Activated naive CD8-positive, alpha-beta T cell treated with anti-CD3 and anti-CD28 coated beads for 36 hours (primary cell): ENCODE data around the gene GNG7. TPM values are rescaled to one million over a fixed set of nuclear protein-coding genes. Genes with fewer than 3 reads are reported as not detected.
"Not testable (repeated sequence)": the region's sequence is repeated elsewhere in the genome, so short reads cannot be mapped to it uniquely, and the experiment has no call there.

Experiments
- DNase-seq: peaks from one replicate; pipeline ENCODE4 v3.0.0; 2021
- H3K27ac Mint-ChIP-seq: one replicate; pipeline ENCODE4 v1.8.0; 2022; ENCODE audit warnings: mild to moderate bottlenecking, moderate library complexity, mixed read lengths
- H3K27me3 Mint-ChIP-seq: one replicate; pipeline ENCODE4 v1.8.0; 2022; ENCODE audit warnings: mild to moderate bottlenecking, mixed read lengths
- H3K36me3 Mint-ChIP-seq: one replicate; pipeline ENCODE4 v1.8.0; 2021; ENCODE audit warnings: mild to moderate bottlenecking, mixed read lengths
- H3K4me1 Mint-ChIP-seq: one replicate; pipeline ENCODE4 v1.8.0; 2021; ENCODE audit warnings: mixed read lengths
- H3K4me3 Mint-ChIP-seq: one replicate; pipeline ENCODE4 v1.8.0; 2022; ENCODE audit warnings: mild to moderate bottlenecking, moderate library complexity, mixed read lengths
- H3K9me3 Mint-ChIP-seq: one replicate; pipeline ENCODE4 v1.8.0; 2022; ENCODE audit warnings: mixed read lengths
- total RNA-seq, 2 experiments: library from RNA; stranded (reverse); gene quantifications; one replicate each; pipeline ENCODE4 v1.2.3, GENCODE V29; 2021

The GNG7 gene
- total RNA-seq, 2 experiments from 2014 or later, result 0.36 to 0.45 TPM

DNA sequence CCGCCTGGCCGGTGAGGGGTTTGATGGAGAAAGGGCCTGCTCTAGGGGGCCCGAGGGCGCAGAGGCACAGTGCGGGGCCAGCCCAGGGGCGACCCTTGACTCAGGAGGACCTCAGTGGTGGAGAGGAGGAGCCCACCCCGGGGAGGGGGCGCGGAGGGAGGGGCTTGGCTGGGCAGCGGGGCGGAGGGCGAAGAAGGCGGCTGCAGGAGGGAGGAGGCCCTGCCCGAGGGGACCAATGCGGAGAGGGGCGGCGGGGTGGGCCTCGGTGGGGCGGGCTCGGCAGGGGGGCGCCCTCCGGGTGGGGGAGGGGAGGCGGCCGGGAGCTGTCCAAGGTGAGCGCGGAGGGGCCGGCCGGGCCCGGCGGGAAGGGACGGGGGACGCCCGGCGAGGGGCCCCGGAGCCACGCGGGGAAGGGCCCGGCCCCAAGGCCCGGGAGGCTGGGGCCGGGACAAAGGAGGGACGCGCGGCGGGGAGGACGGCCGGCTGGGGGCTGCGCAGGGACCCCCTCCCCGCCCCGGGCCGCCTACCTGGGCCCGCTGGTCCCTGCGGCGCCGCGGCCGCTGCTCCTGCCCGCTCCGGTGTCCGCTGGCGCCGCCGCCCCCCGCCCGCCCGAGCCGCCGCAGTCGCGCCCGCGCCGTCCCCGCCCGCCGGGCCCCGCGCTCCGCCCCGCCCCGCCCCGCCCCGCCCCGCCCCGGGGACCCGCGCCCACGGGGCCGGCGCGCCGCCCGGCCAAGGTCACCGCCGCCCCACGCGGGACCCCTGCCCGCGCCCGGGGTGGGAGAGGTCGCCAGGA is 18.5 kb upstream of the GNG7 start, which contains the start of gene DIRAS1:
DIRAS1 (minus strand) TSS at position 596 of the 793 bp plus-strand sequence. CDS start 3,566 bp downstream, outside the sequence.
- H3K4me1 Mint-ChIP-seq, result no peaks in the 10 kb centered on the region
- no peaks in the 10 kb centered on the region for H3K36me3 Mint-ChIP-seq
- H3K9me3 Mint-ChIP-seq, result no peaks in the 10 kb centered on the region
- no peak within 1 kb of the TSS for H3K27ac Mint-ChIP-seq
- peaks cover 47% of the 10 kb centered on the region for H3K27me3 Mint-ChIP-seq
- H3K4me3 Mint-ChIP-seq, result peak within 1 kb of the TSS; percentile 18
- DNase-seq, result no peak

DNA sequence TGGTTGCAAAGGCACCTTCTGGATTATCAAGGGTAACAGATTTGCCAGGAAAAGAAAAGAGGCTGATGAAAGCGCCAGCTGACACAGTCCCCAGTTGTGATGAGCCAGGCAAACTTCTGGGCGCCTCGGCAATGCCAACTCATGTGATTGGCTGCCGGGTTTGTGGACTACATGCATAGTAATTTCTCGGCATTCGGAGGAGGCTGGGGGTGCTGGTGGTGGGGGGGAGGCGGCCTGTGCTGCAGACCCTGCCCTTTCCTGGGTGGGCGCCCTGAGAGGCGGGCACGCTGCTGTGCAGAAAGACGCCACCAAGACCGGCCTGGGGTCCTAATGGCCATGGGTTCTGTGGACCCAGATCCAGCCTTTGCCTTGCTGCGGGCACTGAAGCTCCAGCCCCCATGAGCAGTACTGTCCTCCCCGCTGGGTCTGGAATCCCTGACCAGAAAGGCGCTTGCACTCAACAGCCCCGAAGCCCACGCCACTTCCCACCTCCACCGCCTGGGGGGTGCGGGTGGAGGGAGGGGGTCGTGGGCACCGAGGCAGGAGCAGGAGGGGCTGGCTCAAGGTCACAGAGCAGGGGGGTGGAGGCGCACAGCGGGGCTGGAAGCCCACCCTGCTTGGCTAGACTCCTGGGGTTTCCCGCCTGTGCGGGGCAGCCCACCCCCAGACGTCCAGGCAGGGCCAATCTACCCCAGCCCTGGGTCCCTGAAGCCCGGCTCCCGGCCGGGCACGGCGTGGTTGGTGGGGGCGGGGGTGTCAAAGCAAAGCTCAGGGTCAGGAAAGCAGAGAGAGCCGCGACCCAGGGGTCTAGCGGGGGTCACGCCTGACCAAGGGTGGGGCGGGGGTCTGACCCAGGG is 17.7 kb upstream of the GNG7 start:
- no peak for DNase-seq
- H3K27me3 Mint-ChIP-seq, result peaks cover 43% of the 10 kb centered on the region
- H3K9me3 Mint-ChIP-seq, result peaks cover 5% of the 10 kb centered on the region
- no peak overlapping the region for H3K27ac Mint-ChIP-seq
- no peaks in the 10 kb centered on the region for H3K4me1 Mint-ChIP-seq
- H3K4me3 Mint-ChIP-seq, result no peak overlapping the region
- no peaks in the 10 kb centered on the region for H3K36me3 Mint-ChIP-seq

DNA sequence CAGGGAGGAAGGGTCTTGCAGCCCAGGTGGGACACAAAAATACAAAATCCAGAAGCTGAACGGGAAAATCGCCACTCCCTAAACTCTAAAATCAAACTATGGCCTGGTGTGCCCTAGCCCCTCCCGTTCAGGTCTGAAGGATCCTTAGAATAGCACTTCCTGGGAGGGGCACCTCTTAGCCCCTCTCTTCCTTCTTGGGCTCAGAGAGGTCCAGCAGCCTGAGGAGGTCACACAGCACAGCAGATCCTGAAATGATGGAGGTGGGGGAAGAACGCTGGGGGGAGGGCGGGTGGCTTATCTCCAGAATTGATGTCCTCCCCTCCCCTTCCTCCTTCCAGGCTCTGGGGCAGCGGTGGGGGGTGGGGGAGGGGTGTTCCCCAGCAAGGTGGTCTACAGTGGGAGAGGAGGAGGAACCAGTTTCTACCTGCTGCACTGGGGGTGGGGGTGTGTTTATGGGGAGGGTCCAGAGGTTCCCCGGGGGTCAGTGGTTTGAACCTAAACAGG is 16.8 kb upstream of the GNG7 start:
- no peak for DNase-seq
- H3K27me3 Mint-ChIP-seq, result peaks cover 38% of the 10 kb centered on the region
- no peak overlapping the region for H3K4me3 Mint-ChIP-seq
- H3K36me3 Mint-ChIP-seq, result no peaks in the 10 kb centered on the region
- peaks cover 5% of the 10 kb centered on the region for H3K9me3 Mint-ChIP-seq
- H3K4me1 Mint-ChIP-seq, result no peaks in the 10 kb centered on the region
- H3K27ac Mint-ChIP-seq, result no peak overlapping the region

DNA sequence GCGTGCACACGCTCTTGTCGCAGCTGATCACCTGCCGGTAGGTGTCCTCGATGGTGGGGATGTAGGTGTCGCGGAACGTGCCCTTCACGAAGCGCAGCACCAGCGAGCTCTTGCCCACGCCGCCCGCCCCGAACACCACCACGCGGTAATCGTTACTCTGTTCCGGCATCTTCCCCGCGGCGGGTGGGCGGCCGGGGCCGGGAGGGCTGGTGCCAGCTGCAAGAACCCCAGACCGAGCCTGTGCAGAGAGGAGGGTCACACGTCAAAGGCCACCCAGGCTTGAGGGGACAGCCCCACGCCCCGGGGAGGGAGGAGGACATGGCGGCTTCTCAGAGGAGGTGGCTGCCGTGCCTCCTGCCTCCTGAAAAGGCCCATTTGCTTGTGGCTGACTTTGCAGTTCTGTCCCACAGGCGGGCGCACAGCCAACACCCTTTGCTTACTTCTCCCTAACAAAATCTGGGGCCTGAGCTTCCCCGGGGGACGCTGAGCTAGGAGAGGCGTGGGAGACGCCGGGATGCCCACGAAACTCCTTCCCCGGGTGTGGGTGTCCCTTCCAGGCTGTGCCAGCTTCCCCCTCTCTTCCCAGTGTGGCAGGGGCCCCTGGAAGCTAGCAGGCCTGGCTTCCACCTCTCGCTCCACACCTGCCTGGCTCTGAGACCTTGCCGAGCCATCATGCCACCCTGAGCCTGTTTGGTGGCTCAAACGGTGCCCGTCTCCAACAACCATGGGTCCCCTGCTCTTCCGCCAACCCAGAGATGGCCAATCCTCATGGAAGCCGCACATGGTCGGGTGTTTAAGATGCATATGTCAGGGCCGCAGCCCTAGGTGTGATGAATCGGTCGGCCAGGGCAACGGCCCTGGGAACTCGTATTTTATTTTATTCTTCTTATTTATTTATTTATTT is 15.4 kb upstream of the GNG7 start:
- H3K36me3 Mint-ChIP-seq, result no peaks in the 10 kb centered on the region
- DNase-seq, result no peak
- no peaks in the 10 kb centered on the region for H3K4me1 Mint-ChIP-seq
- H3K4me3 Mint-ChIP-seq, result no peak overlapping the region
- H3K27me3 Mint-ChIP-seq, result peaks cover 33% of the 10 kb centered on the region
- H3K9me3 Mint-ChIP-seq, result peaks cover 5% of the 10 kb centered on the region
- no peak overlapping the region for H3K27ac Mint-ChIP-seq

DNA sequence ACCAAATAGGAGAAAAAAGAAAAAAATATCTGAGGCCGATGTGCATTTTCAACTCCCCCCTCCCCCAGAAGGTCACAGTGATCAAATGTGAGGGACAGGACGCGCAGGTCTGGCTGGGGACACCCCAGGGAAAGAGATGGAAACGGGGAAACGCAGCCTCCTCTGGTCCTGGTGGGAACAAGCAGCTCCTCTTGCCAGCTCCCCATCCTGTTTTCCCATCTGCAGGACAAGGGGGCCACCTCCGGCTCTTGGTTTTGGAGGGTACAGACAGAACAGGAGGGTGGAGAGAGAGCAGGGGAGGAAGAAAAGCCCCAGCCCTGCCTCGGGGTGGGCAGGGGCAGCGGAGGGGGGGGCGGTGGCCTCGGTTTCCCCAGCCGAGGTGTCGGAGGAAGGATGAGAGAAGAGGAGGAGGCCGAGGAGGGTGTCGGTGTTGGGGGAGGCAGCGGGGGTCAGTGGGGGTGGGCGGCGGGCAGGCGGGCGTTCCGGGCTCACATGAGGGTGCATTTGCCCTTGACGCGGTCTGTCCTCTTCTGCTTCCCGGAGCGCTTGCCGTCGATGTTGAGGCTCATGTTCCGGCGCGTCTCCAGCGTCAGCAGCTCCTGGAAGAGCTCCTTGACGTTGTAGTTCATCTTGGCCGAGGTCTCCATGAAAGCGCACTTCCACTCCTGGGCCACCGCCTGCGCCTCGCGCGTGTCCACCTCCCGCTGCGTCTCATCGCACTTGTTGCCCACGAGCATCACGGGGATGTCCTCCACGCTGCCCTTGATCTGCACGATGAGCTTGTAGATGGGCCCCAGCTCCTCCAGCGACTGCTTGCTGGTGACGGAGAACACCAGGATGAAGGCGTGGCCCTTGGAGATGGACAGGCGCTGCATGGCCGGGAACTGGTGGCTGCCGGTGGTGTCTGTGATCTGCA is 14.5 kb upstream of the GNG7 start:
- H3K36me3 Mint-ChIP-seq, result no peaks in the 10 kb centered on the region
- DNase-seq, result no peak
- no peak overlapping the region for H3K4me3 Mint-ChIP-seq
- peaks cover 5% of the 10 kb centered on the region for H3K9me3 Mint-ChIP-seq
- peaks cover 25% of the 10 kb centered on the region for H3K27me3 Mint-ChIP-seq
- H3K4me1 Mint-ChIP-seq, result no peaks in the 10 kb centered on the region
- no peak overlapping the region for H3K27ac Mint-ChIP-seq

DNA sequence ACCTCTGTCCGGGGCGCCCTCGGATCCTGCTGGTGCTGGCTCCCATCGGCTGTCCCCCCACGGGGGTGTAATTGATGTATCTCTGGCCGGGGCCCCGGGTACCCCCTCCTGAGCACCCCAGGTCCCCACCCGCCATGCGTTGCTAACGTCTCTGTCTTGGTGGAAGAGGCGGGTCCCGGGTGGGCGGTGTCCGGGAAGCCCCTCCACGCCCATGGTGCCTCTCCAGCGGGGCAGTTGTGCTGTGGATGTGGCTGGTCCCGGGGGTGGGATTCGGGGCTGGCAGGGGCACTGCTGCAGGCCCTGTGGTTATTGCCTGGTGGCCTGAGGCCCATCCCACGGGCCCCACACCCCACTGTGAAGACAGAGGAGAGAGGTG is 13.8 kb upstream of the GNG7 start:
- Mint-ChIP-seq H3K9me3 (peaks cover 5% of the 10 kb centered on the region), H3K27me3 (peaks cover 20% of the 10 kb centered on the region), H3K4me1 (peaks cover 3% of the 10 kb centered on the region), H3K27ac (no peak overlapping the region), H3K36me3 (no peaks in the 10 kb centered on the region), H3K4me3 (no peak overlapping the region)
- DNase-seq, result no peak

DNA sequence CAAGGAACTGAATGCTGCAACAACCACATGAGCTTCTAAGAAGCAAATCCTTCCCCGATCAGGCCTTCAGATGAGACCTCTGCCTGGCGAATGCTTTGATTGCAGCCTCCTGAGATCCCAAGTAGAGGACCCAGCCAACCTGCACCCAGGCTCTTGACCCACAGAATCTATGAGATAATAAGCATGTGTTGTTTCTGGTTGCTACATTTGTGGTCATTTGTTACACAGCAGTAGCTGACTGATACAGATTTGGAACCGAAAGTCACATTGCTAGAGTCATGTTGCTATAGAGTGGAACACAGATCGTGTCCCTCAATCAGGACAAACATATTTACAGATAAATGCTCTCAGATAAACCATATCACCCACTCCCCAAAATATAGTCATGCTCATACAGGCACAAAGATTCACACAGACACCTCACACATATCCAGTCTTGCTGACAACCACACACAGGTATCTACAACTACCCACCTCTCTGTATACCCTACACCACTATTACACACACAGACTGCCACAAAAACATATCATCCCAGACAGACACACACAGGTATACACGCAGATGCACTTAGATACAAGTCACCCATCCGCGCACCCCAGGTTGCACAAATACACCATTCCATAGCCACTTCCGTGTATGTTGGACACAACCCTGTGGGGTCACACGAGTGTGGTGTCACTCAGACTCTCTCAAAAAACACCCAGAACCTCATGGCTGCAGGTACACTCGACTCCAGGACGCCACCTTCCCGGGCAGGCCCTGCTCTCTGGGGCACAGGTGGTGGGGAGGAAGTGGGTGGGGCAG is 13.2 kb upstream of the GNG7 start:
- H3K36me3 Mint-ChIP-seq, result no peaks in the 10 kb centered on the region
- H3K4me3 Mint-ChIP-seq, result no peak overlapping the region
- H3K27me3 Mint-ChIP-seq, result peaks cover 20% of the 10 kb centered on the region

DNA sequence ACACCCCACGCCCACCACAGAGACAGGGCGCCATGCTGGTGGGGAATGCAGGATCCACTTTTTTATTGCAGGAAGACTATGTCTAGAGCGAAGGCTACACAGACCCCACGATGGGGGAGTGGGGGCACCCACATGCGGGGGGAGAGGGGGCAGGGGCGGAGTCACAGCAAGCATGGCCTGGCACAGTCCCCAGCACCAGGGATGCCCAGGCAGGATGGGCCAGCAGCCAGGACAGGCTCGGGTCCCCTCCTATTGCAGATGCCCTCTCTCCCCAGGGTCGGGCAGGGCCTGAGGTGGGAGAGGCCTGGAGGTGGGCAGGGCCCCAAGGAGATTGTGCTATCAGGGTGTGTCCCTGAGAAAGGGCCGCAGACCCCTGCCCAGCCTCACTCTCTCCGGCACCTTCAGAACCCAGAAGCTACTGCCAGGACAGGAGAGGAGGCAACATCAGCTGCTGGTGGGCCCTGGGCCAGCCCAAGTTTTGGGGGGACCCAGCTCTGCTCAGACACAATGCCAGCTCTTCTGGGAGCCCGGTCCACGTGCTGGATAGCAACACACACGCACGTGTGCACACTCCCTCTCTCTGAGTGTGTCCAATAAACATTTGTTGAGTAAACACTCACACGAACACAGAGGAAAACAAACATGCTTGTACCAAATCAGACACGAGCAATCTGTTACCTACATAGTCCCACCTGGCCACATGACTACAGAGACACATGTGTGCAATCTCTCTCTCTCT is 12.2 kb upstream of the GNG7 start:
- Mint-ChIP-seq H3K4me1 (peaks cover 5% of the 10 kb centered on the region), H3K27me3 (peaks cover 10% of the 10 kb centered on the region), H3K27ac (no peak overlapping the region), H3K36me3 (no peaks in the 10 kb centered on the region), H3K9me3 (peaks cover 5% of the 10 kb centered on the region), H3K4me3 (no peak overlapping the region)
- no peak for DNase-seq

More for the DNA sequence above, 13.2 kb upstream of the GNG7 start:
- peaks cover 5% of the 10 kb centered on the region for H3K9me3 Mint-ChIP-seq
- peaks cover 4% of the 10 kb centered on the region for H3K4me1 Mint-ChIP-seq
- H3K27ac Mint-ChIP-seq, result no peak overlapping the region
- no peak for DNase-seq

DNA sequence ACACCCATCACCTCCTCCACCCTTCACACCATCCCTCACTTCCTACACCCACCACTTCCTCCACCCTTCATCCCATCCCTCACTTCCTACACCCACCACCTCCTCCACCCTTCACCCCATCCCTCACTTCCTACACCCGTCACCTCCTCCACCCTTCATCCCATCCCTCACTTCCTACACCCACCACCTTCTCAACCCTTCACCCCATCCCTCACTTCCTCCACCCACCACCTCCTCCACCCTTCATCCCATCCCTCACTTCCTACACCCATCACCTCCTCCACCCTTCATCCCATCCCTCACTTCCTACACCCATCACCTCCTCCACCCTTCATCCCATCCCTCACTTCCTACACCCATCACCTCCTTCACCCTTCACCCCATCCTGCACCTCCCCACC is 11.6 kb upstream of the GNG7 start:
- DNase-seq, H3K9me3 Mint-ChIP-seq, H3K36me3 Mint-ChIP-seq, H3K27me3 Mint-ChIP-seq, H3K4me1 Mint-ChIP-seq, H3K27ac Mint-ChIP-seq, H3K4me3 Mint-ChIP-seq: not testable (repeated sequence)

DNA sequence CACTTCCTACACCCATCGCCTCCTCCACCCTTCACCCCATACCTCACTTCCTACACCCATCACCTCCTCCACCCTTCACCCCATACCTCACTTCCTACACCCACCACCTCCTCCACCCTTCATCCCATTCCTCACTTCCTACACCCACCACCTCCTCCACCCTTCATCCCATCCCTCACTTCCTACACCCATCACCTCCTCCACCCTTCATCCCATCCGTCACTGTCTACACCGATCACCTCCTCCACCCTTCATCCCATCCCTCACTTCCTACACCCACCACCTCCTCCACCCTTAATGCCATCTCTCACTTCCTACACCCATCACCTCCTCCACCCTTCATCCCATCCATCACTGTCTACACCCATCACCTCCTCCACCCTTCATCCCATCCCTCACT is 10.7 kb upstream of the GNG7 start:
- DNase-seq, H3K36me3 Mint-ChIP-seq, H3K4me3 Mint-ChIP-seq, H3K4me1 Mint-ChIP-seq, H3K27ac Mint-ChIP-seq, H3K27me3 Mint-ChIP-seq, H3K9me3 Mint-ChIP-seq: not testable (repeated sequence)

DNA sequence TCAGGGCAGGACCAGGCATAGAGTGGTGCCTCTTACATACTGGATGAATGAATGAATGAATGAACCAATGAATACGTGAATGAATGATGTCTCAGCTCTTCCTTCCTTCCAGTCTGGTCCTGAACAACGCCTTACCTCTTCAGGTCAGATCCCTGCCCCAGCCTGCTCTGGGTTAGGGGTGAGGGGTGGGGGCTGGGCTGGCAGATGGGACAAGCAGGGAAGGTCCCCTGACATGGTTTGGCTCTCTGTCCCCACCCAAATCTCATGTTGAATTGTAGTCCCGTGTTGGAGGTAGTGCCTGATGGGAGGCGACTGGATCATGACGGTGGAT is 9.3 kb upstream of the GNG7 start:
- no peak for DNase-seq
- Mint-ChIP-seq H3K27me3 (no peaks in the 10 kb centered on the region), H3K27ac (no peak overlapping the region), H3K9me3 (peaks cover 5% of the 10 kb centered on the region), H3K4me3 (no peak overlapping the region), H3K36me3 (no peaks in the 10 kb centered on the region), H3K4me1 (peaks cover 6% of the 10 kb centered on the region)

DNA sequence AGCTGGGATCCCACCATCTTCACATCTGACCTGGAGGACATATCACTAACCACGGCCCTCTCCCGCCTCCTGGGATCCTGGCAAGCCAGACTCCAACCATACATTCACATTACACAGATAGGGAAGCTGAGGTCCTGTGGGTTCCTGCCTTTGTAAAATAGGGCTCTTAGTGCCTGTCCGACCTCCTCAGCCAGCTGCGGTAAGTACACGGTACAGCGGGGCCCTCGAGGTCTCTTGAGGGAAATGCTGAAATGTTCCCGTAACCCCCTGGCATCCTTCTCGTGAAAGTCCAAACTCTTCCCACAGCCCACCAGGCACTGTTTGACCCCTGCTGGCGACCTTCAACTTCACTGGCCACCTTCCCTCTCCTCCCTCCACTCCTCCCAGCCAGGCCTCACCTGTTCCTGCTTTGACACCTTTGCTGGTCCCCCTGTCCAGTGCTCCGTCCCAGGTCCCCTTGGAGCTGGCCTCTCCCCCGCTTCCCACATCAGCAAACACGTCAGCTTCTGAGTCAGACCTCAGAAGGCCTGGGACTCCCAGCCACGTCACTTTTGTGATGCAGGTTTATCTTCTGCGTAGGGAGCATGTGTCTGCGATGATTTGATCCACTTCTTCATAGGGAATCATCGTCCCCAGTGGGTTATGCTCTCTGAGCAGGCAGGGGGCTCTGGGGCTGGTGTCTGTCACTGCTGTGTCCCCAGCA is 8.8 kb upstream of the GNG7 start:
- no peak for DNase-seq
- peaks cover 6% of the 10 kb centered on the region for H3K4me1 Mint-ChIP-seq
- no peak overlapping the region for H3K27ac Mint-ChIP-seq
- H3K9me3 Mint-ChIP-seq, result peaks cover 5% of the 10 kb centered on the region
- no peak overlapping the region for H3K4me3 Mint-ChIP-seq
- no peaks in the 10 kb centered on the region for H3K36me3 Mint-ChIP-seq
- no peaks in the 10 kb centered on the region for H3K27me3 Mint-ChIP-seq
